Astrocyte of the spinal cord (primary cell): ENCODE measurements around the gene OR52E4.

Source experiments
- DNase-seq: peaks from one replicate; pipeline ENCODE4 v3.0.0; 2011; ENCODE audit warnings: low read depth, low spot score
- H3K4me3 ChIP-seq: 2 replicates; pipeline ENCODE4 v1.5.1; 2011; ENCODE audit warnings: low read depth, mild to moderate bottlenecking, low read length, moderate library complexity
- in situ Hi-C: cut with HindIII; loops from 2 replicates; pipeline ENCODE4 v1.10.0; 2017; ENCODE audit warnings: low sequenced_read_pairs
- TF ChIP-seq, protein P1 (sequence below): IDR thresholded peaks from 2 replicates; pipeline ENCODE4 v1.5.1; 2012; ENCODE audit warnings: low read depth, mild to moderate bottlenecking, low read length, inconsistent platforms

OR52E4 gene

DNA sequence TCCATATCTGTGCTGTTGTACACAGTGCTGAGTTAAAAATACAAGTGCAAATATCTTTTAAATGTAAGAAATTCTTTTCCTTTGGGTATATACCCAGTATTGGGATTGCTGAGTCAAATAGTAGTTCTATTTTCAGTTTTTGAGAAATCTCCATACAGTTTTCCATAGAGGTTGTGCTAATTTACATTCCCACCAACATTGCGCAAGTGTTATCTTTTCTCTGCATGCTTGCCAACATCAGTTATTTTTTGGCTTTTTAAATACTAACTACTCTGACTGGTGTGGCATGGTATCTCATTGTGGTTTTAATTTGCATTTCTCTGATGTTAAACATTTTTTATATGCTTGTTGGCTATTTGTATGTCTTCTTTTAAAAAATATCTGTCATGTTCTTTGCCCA lies 29.4 kb upstream of the OR52E4 start:
- no peak for DNase-seq

DNA sequence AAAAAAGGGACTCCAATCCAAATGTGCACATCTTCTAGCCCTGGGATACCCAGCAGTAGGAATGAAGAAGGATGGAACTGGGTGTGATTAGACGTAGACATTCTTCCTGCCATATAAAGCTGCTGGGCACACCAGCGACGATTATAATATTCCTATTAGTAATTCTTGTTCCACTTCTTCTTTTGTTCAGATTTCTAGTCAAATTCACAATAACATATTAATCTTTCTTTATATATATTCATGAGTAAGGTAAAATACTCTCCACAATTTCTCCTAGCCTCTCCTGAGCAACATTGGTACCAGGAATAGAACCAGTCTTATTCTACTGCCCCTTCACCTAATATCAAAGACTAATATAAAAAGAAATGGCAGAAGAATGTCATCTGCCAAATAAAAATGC lies 22.8 kb upstream of the OR52E4 start, which contains the start of gene OR52E8:
TSS of gene OR52E8 (minus strand) at position 101 of the 400 bp plus-strand sequence. CDS start at position 101, 0 bp downstream.
- DNase-seq = no peak
- TF ChIP-seq, protein P1, sequence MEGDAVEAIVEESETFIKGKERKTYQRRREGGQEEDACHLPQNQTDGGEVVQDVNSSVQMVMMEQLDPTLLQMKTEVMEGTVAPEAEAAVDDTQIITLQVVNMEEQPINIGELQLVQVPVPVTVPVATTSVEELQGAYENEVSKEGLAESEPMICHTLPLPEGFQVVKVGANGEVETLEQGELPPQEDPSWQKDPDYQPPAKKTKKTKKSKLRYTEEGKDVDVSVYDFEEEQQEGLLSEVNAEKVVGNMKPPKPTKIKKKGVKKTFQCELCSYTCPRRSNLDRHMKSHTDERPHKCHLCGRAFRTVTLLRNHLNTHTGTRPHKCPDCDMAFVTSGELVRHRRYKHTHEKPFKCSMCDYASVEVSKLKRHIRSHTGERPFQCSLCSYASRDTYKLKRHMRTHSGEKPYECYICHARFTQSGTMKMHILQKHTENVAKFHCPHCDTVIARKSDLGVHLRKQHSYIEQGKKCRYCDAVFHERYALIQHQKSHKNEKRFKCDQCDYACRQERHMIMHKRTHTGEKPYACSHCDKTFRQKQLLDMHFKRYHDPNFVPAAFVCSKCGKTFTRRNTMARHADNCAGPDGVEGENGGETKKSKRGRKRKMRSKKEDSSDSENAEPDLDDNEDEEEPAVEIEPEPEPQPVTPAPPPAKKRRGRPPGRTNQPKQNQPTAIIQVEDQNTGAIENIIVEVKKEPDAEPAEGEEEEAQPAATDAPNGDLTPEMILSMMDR = no peak
- no peak within 1 kb of the TSS for H3K4me3 ChIP-seq
- in situ Hi-C loops = no loop called here

More for the DNA sequence above, 29.4 kb upstream of the OR52E4 start:
- no peak overlapping the region for H3K4me3 ChIP-seq
- TF ChIP-seq, protein P1 = no peak
- in situ Hi-C loops = no loop called here

DNA sequence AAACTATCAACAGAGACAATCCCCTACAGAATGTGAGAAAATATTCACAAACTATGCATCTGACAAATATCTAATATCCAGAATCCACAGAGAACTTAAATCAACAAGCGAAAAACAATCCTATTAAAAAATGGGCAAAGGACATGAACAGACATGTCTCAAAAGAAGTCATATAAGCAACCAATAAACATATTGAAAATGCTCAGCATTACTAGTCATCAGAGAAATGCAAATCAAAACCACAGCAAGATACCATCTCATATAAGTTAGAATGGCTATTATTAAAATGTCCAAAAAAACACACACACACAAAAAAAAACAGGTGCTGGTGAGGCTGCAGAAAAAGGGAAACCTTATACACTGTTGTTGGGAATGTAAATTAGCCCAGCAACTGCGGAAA lies 14.6 kb upstream of the OR52E4 start:
- in situ Hi-C loops = no loop called here

DNA sequence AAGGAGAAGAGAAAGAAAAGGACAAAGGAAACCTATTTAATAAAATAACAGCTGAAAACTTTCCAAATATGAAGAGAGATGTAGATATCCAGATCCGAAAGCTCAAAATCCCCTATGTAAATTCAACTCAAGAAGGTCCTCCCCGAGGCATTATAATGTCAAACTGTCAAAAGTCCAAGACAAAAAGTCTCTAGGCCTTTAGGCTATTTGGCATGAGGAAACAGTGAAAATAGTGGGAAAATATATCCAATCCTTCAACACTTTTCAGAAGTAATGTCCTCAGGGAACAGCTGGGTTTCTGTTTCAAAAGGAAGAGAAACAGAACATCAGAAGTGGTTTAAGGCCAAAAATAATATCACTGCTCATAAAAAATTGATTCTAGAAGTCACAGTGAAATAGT lies 1.9 kb upstream of the OR52E4 start:
- in situ Hi-C loops = no loop called here
- no peak for DNase-seq
- no peak overlapping the region for H3K4me3 ChIP-seq
- TF ChIP-seq, protein P1 = no peak

More for the DNA sequence above, 14.6 kb upstream of the OR52E4 start:
- DNase-seq = no peak
- no peak overlapping the region for H3K4me3 ChIP-seq
- TF ChIP-seq, protein P1 = no peak

DNA sequence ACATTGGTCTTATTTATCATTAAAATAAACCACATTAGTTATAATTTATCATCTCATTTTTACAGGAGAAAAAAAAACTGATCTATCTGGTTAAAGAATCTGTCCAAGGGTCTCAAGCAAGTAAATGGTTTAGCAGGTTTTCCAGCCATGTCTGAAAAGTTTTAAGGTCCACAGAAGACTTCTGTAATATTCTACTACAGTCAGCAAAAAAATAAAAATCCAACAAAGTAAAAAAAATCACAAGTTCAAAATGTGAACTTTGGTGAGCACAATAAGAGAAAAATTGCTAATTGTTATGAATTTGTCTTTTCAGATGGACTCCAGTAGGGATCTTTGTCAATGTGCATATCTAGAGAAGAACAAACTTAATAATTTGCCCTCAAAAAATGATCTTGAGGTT lies 1.3 kb downstream of the OR52E4 start:
- in situ Hi-C loops = no loop called here

DNA sequence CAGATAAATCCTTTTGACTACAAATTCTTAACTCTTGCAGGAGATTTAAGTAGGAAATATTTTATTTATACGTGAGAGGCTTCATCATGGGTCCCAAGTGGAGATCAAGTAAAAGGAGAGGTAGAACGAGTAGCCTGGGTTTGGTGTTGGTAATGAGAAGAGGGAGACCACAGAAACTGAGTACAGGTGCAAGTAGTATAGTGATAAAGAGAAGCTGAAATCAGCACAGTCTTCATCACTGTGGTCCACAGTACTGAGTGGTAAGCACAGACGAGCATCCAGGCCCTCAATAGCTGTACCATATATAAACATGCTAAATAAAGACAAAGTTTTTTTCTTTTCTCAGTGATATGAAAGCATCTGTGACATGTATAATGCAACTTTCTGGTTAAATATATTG lies 6.7 kb downstream of the OR52E4 start:
- DNase-seq = no peak
- TF ChIP-seq, protein P1 = no peak
- in situ Hi-C loops = no loop called here
- no peak overlapping the region for H3K4me3 ChIP-seq

More for the DNA sequence above, 1.3 kb downstream of the OR52E4 start:
- DNase-seq = no peak
- TF ChIP-seq, protein P1 = no peak
- H3K4me3 ChIP-seq = no peak overlapping the region

DNA sequence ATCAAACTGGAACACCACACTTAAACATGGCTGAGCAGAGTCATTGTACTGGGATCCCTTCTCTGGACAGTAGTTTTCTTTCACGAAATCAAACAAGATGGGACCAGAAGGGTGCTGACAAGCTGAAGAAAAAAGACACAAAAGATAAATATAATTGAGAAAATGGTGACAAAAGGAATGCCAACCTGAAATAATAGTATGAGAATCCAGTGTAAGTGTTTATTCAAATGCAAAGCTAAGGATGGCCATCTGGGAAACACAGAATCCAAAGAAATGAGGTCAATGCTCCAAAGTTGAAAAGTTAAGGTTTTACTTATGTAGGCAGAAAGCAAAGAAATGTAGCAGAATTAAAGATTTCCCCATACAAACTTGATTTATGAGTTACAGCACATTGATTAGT lies 7.2 kb downstream of the OR52E4 start:
- DNase-seq = no peak
- H3K4me3 ChIP-seq = no peak overlapping the region
- TF ChIP-seq, protein P1 = no peak
- in situ Hi-C loops = no loop called here
